Measurements from ENCODE around the gene IRF9. TPM values are rescaled to one million over a fixed set of nuclear protein-coding genes. Genes with fewer than 3 reads are reported as not detected.

Gene IRF9
- total RNA-seq, 2 experiments from 2014 or later: 285 to 286 TPM

DNA sequence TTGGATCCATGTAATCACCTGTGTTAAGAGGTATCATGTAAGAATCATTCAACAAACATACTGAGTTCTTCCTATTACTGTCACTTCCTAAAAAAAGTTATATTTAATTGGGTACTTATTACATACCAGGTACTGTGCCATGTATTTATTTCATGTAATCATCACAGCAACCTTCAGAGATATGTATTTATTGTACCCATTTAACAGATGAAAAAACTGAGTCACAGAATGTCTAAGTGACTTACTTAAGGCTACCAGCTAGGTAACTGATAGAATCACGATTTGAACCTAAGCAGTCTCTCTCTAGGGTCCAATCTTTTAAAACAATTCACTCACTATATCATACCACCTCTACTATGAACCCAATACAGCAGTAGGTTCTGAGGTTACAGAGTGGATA lies 16.6 kb upstream of the IRF9 start:
- Mint-ChIP-seq H3K4me1 (peaks cover 62% of the 10 kb centered on the region), H3K27ac (peak overlapping the region; percentile 56), H3K27me3 (no peaks in the 10 kb centered on the region), H3K9me3 (no peaks in the 10 kb centered on the region), H3K4me3 (peak overlapping the region; percentile 100), H3K36me3 (ENCODE audit: low read depth) (peaks cover 72% of the 10 kb centered on the region)
- POLR2A ChIA-PET: no interaction called here
- DNase-seq: no peak
- CTCF ChIA-PET: interaction anchor here (2.3 kb wide), 1 partner anchor 17 kb away, joined by 14 read pairs; the partner anchor contains the start of gene IRF9

DNA sequence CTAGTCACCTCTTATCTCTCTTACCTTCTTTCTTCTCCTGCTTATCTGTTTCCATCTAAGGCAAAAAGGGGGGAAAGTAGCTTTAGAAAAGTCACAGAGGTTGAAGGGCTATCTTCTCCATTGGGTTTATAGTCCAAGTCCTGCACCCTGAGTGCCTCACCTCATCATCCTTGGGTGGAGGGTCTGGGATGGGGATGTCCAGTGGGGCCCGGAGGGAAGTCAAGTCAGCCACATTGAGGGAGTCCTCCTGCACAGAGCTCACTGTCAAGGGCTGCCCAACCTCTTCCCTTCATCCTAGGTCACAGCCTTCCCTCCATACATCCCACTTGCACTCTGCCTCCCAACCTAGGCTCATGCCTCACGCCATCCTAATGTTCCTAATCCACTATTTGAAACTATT lies 15.8 kb upstream of the IRF9 start:
- Mint-ChIP-seq H3K4me1 (peaks cover 63% of the 10 kb centered on the region), H3K4me3 (peak overlapping the region; percentile 100), H3K27ac (peak overlapping the region; percentile 99), H3K36me3 (ENCODE audit: low read depth) (peaks cover 72% of the 10 kb centered on the region), H3K27me3 (no peaks in the 10 kb centered on the region), H3K9me3 (no peaks in the 10 kb centered on the region)
- CTCF ChIA-PET: interaction anchor here (1.0 to 4.6 kb wide), 4 partner anchors 9 to 27 kb away, joined by 3 to 69 read pairs (median 4); partner anchors contain the start of genes IRF9 and PSME1
- POLR2A ChIA-PET: interaction anchor here (3.6 kb wide), 1 partner anchor 15 kb away, joined by 25 read pairs; the partner anchor contains the start of gene IRF9
- DNase-seq: no peak

DNA sequence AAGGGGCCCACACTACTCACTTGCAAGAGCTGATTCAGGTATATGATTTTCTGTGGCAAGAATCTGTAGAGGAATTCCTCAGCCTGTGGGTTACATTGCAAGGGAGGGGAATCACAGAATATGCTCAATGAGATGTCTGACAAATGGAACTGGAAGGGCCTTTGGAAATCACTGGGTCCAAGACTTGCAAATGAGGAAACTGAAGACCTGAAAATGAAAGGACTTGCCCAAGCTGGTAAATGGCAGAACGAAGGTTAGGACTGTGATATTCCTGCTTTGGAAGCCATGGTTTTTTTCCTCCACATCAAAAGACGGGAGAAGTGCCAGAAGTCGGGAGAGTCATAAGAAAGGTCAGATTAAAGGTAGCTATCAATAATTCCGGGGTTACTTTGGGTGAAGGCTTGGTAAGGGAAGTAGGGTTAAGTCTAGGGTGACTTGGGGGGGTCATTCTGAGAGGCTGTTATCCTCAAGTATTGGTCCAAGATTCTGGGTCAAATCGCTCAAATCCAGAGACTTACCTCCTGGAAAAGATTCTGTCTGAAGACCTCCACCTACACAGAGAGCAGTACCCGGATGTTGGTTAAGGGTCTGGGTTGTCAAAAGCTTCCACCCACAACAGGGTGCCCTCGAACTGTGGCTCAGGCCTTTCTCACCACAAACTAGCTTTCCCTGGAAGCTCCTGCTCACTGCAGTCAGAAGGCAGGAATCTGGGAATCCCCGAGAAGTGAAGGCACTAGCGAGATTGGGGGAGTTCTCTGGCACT lies 15.2 kb upstream of the IRF9 start:
- CTCF ChIA-PET: interaction anchor here (0.6 to 4.6 kb wide), 7 partner anchors 10 to 285 kb away, joined by 3 to 69 read pairs (median 3); partner anchors contain the start of genes IRF9, KHNYN and PSME1
- Mint-ChIP-seq H3K27me3 (no peaks in the 10 kb centered on the region), H3K9me3 (no peaks in the 10 kb centered on the region), H3K27ac (peak overlapping the region; percentile 99), H3K36me3 (ENCODE audit: low read depth) (peaks cover 73% of the 10 kb centered on the region), H3K4me3 (peak overlapping the region; percentile 100), H3K4me1 (peaks cover 67% of the 10 kb centered on the region)
- POLR2A ChIA-PET: interaction anchor here (1.2 to 3.6 kb wide), 4 partner anchors 8 to 101 kb away, joined by 3 to 25 read pairs (median 6); partner anchors contain the start of genes IRF9 and PSME1
- peak; percentile 26 for DNase-seq

DNA sequence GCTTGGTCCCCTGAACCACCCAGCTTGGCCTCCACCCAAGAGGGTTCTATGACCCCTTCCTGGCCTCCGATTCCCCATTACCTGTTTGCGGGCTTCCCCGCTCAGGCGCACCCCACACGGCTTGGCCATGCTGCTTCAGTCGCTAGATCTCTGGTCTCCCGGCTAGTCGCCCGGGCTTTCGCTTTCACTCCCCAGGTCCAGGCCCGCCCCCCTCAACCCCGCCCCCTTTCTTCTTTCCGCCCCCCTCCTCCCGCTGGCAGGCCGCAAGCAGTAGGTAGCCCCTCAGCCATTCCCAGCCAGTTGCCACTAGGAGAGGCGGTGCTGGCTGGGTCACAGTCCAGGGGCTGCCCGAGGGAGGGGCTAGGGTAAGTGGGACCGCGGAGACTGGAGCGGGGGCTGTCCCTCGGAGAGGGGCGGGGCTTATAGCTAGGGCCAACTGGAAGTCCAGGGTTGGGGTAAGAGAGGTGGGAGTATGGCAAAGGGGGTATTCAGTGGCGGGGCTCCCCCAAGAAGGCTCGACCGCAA lies 14.6 kb upstream of the IRF9 start, which contains the start of gene PSME2:
Gene PSME2, minus strand, starts transcription at position 158 of the 525 bp plus-strand sequence. Its CDS starts 29 bp downstream, at position 129.
- Mint-ChIP-seq H3K27ac (peak within 1 kb of the TSS; percentile 99), H3K9me3 (no peaks in the 10 kb centered on the region), H3K4me1 (peaks cover 71% of the 10 kb centered on the region), H3K4me3 (peak within 1 kb of the TSS; percentile 100), H3K27me3 (no peaks in the 10 kb centered on the region), H3K36me3 (ENCODE audit: low read depth) (peaks cover 78% of the 10 kb centered on the region)
- POLR2A ChIA-PET: interaction anchor here (1.2 to 3.6 kb wide), 5 partner anchors 9 to 100 kb away, joined by 3 to 25 read pairs (median 7); partner anchors contain the start of genes DCAF11, IRF9, NRL and PSME1
- DNase-seq: peak; percentile 93
- CTCF ChIA-PET: interaction anchor here (0.6 to 4.6 kb wide), 11 partner anchors 9 to 284 kb away, joined by 3 to 69 read pairs (median 4); partner anchors contain the start of genes IRF9, KHNYN and PSME1

DNA sequence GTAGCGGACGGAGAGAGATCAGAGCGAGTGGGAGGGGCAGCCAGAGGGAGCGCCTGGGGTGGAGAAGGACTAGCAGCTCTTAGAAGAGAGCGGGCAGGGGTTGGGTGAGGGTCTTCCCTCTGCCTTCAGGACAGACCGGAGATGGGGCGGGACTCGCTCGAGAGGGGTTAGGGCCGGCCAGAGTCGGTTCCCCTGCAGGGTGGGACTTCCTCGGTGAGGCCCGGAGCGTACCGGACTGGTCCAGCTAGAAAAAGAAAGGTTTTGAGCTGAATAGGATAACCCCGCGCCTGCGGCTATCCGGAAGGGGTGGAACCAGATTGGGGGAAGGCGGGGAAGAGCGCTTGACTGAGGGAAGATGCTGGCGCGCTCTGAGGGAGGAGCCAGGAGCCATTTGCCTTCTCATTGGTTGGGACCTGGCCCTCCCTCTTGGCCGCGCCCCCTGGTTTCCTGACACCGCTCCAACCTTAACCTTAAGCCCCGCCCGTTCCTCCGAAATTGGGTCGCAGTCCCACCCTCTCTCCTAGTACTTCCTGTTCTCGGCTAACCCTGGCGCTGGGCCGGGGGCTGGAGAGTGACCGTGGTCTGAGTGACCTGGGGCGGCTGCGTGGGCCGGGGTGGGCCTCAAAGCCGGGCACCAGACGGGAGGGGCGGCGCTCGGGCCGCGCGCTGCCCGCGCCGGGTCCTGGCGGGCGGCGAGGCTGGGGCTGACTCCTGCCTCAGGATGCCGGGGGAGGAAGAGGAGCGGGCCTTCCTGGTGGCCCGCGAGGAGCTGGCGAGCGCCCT lies 13.9 kb upstream of the IRF9 start, which contains the start of gene RNF31:
Gene RNF31, plus strand, starts transcription at position 521 of the 783 bp plus-strand sequence. Its CDS starts 201 bp downstream, at position 722.
- H3K9me3 Mint-ChIP-seq: no peaks in the 10 kb centered on the region

DNA sequence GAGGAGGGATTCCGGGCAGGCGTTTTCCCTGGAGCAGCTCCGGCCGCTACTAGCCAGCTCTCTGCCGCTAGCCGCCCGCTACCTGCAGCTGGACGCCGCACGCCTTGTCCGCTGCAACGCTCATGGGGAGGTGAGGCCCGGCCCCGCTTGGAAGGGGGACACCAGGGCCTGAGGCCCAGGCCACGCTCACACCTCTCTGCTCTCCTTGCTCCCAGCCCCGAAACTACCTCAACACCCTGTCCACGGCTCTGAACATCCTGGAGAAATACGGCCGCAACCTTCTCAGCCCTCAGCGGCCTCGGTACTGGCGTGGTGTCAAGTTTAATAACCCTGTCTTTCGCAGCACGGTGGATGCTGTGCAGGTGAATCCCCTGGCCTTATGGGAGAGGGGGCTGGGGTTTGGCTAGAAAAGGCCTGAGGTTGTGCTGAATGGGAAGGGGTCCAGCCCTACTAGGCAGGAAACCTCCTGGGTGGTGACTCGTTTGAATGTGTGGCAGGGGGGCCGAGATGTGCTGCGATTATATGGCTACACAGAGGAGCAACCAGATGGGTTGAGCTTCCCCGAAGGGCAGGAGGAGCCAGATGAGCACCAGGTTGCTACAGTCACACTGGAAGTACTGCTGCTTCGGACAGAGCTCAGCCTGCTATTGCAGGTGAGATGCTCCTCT lies 13.2 kb upstream of the IRF9 start:
- Mint-ChIP-seq H3K4me3 (peak overlapping the region; percentile 100), H3K27ac (peak overlapping the region; percentile 85), H3K27me3 (no peaks in the 10 kb centered on the region), H3K36me3 (ENCODE audit: low read depth) (peaks cover 79% of the 10 kb centered on the region), H3K4me1 (peaks cover 65% of the 10 kb centered on the region), H3K9me3 (no peaks in the 10 kb centered on the region)
- no peak for DNase-seq
- ChIA-PET CTCF (interaction anchor here (0.6 to 4.6 kb wide), 7 partner anchors 10 to 1119 kb away, joined by 3 to 69 read pairs (median 7); partner anchors contain the start of genes IRF9, KHNYN and PSME1), POLR2A (interaction anchor here (0.7 to 3.6 kb wide), 2 partner anchors 13 to 33 kb away, joined by 3 to 25 read pairs; partner anchors contain the start of genes DCAF11, IRF9 and NRL)

More for the DNA sequence above, 13.9 kb upstream of the IRF9 start, which contains the start of gene RNF31:
- peaks cover 68% of the 10 kb centered on the region for H3K4me1 Mint-ChIP-seq
- no peaks in the 10 kb centered on the region for H3K27me3 Mint-ChIP-seq
- H3K27ac Mint-ChIP-seq: peak within 1 kb of the TSS; percentile 99
- peak within 1 kb of the TSS; percentile 100 for H3K4me3 Mint-ChIP-seq
- peaks cover 78% of the 10 kb centered on the region for H3K36me3 Mint-ChIP-seq (ENCODE audit: low read depth)
- POLR2A ChIA-PET: interaction anchor here (1.2 to 3.6 kb wide), 5 partner anchors 10 to 99 kb away, joined by 3 to 25 read pairs (median 7); partner anchors contain the start of genes DCAF11, IRF9, NRL and PSME1
- CTCF ChIA-PET: interaction anchor here (0.7 to 4.6 kb wide), 8 partner anchors 10 to 284 kb away, joined by 3 to 69 read pairs (median 6); partner anchors contain the start of genes IRF9, KHNYN, MDP1 and PSME1
- DNase-seq: peak; percentile 100

DNA sequence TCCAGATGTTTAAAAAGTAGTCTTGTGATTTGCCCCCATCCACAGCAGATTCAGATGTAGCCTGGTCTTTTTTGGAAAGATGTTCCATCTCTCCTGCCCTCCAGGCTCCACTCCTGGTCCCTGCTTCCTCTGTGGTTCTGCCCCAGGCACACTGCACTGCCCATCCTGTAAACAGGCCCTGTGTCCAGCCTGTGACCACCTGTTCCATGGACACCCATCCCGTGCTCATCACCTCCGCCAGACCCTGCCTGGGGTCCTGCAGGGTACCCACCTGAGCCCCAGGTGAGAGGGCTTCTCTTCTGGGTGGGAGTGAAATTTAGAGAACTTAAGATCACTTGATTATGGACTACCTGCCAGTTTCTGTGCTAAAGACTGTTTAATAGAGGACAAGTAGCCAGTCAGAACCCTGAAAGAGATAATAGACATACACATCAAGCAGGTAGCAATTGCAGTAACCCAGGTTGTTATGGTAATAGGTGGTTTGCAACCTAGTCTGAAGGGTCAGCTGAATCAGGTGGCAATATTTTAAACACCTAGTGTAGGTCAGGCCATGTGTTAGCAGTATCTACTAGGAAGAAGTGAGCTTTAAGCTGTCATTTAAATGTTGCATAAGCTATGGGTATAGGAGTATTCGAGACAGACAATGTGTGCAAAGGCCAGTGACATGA lies 11.6 kb upstream of the IRF9 start:
- Mint-ChIP-seq H3K27me3 (no peaks in the 10 kb centered on the region), H3K9me3 (no peaks in the 10 kb centered on the region), H3K4me1 (peaks cover 50% of the 10 kb centered on the region), H3K4me3 (peak overlapping the region; percentile 100), H3K27ac (no peak overlapping the region), H3K36me3 (ENCODE audit: low read depth) (peaks cover 67% of the 10 kb centered on the region)
- CTCF ChIA-PET: interaction anchor here (0.5 to 4.6 kb wide), 4 partner anchors 11 to 40 kb away, joined by 3 to 69 read pairs (median 34); partner anchors contain the start of gene IRF9
- no peak for DNase-seq
- POLR2A ChIA-PET: no interaction called here

DNA sequence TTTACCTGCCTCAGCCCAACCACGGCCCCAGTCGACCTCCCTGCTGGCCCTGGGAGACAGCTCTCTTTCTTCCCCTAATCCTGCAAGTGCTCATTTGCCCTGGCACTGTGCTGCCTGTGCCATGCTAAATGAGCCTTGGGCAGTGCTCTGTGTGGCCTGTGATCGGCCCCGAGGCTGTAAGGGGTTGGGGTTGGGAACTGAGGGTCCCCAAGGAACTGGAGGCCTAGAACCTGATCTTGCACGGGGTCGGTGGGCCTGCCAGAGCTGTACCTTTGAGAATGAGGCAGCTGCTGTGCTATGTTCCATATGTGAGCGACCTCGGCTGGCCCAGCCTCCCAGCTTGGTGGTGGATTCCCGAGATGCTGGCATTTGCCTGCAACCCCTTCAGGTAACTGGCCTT lies 11.0 kb upstream of the IRF9 start:
- no peak for DNase-seq
- Mint-ChIP-seq H3K36me3 (ENCODE audit: low read depth) (peaks cover 67% of the 10 kb centered on the region), H3K9me3 (no peaks in the 10 kb centered on the region), H3K4me3 (no peak overlapping the region), H3K27me3 (no peaks in the 10 kb centered on the region), H3K27ac (no peak overlapping the region), H3K4me1 (peaks cover 49% of the 10 kb centered on the region)
- ChIA-PET POLR2A (no interaction called here), CTCF (interaction anchor here (0.5 to 4.1 kb wide), 4 partner anchors 11 to 285 kb away, joined by 3 to 57 read pairs (median 3); partner anchors contain the start of gene IRF9)

DNA sequence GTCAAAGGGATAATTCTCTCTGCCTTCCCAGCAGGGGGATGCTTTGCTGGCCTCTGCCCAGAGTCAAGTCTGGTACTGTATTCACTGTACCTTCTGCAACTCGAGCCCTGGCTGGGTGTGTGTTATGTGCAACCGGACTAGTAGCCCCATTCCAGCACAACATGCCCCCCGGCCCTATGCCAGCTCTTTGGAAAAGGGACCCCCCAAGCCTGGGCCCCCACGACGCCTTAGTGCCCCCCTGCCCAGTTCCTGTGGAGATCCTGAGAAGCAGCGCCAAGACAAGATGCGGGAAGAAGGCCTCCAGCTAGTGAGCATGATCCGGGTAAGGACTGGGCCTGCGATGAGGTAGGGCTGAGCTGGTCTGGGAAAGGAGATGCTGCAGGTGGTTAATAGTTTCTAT lies 10.5 kb upstream of the IRF9 start:
- Mint-ChIP-seq H3K27ac (peak overlapping the region; percentile 66), H3K36me3 (ENCODE audit: low read depth) (peaks cover 67% of the 10 kb centered on the region), H3K27me3 (no peaks in the 10 kb centered on the region), H3K4me1 (peaks cover 46% of the 10 kb centered on the region), H3K9me3 (no peaks in the 10 kb centered on the region), H3K4me3 (no peak overlapping the region)
- ChIA-PET POLR2A (interaction anchor here (0.5 kb wide), 1 partner anchor 9 kb away, joined by 4 read pairs; no protein-coding TSS in a partner anchor), CTCF (interaction anchor here (0.8 to 4.1 kb wide), 4 partner anchors 11 to 285 kb away, joined by 3 to 57 read pairs (median 3); partner anchors contain the start of gene IRF9)
- DNase-seq: no peak

DNA sequence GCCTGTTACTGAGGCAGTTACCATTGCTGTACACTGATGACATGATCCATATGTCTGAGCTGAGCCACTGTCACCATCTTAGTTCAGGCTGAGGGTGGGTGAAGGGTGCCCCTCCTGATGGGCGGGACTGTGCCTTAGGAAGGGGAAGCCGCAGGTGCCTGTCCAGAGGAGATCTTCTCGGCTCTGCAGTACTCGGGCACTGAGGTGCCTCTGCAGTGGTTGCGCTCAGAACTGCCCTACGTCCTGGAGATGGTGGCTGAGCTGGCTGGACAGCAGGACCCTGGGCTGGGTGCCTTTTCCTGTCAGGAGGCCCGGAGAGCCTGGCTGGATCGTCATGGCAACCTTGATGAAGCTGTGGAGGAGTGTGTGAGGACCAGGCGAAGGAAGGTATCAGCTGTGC lies 10.1 kb upstream of the IRF9 start:
- POLR2A ChIA-PET: interaction anchor here (0.5 kb wide), 1 partner anchor 9 kb away, joined by 4 read pairs; no protein-coding TSS in a partner anchor

More for the DNA sequence above, 10.1 kb upstream of the IRF9 start:
- Mint-ChIP-seq H3K4me3 (no peak overlapping the region), H3K9me3 (no peaks in the 10 kb centered on the region), H3K4me1 (peaks cover 43% of the 10 kb centered on the region), H3K36me3 (ENCODE audit: low read depth) (peaks cover 67% of the 10 kb centered on the region), H3K27me3 (no peaks in the 10 kb centered on the region), H3K27ac (peak overlapping the region; percentile 66)
- CTCF ChIA-PET: interaction anchor here (1.0 to 4.1 kb wide), 3 partner anchors 10 to 13 kb away, joined by 3 to 57 read pairs (median 5); partner anchors contain the start of genes EMC9 and IRF9
- DNase-seq: no peak

Measured in activated CD4-positive, alpha-beta T cell treated with anti-CD3 and anti-CD28 coated beads, Interleukin-2, amount 10 ng/mL, durations not matched to agents 7 days and 5 days (primary cell).